Activated CD4-positive, alpha-beta T cell treated with anti-CD3 and anti-CD28 coated beads, Interleukin-2, Interleukin-4, amounts not matched to agents 100 ng/mL and 50 ng/mL, durations not matched to agents 16 hours and 8 hours (primary cell): ENCODE results near the gene KIF26B.

Experiments used
- DNase-seq: peaks from one replicate; pipeline ENCODE4 v3.0.0-alpha.2; 2020; ENCODE audit warnings: low spot score

KIF26B gene

DNA sequence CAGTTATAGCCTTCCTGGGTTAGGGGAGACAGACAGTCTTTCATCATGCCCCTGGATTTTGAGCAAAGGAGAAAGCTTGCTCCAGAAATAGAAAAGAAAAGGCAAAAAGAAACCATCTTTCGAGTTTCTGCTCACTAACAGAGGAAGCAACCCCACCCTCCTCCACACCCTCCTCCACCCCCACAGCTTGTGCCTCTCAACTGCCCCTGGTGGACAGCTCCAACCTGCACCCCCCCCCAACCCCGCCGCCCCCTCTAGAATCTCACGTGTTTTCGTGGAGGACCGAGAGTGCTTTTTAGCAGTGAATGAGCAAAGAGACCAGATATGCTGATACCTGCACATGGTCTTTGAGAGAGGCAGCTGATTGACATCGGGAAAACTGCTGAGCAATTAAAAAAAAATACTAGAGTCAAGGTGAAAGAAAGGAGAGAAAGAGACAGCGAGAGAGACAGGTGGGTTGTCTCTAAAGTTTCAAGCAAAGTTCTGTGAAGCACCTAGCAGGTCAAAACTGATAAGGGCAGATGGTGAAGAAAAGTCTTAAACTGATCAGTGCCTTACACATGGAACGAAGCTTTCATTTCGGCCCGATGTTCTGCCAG is 358.3 kb downstream of the KIF26B start:
- DNase-seq, result no peak

DNA sequence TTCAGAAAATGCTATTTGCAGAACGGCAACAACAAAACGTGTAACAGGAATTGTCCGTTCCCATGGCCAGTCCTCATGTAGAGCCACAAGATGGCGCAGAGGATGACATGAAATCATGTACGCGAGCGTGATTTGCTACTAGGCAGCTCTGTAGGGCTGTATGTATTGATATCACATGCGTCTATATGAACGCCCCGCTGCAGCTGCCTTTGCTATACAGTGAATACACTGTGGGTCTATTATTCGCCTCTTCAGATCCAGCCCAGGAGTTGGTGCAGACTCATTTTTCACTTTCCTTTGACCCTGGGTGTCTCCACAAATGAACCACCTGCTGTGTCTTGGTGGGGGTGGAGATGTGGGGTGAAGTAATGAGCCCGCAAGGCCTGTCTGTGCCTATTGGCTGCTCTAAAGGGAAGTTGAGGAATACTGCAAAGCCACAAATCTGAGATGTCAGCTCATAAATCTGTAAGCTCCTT is 361.5 kb downstream of the KIF26B start:
- no peak for DNase-seq

DNA sequence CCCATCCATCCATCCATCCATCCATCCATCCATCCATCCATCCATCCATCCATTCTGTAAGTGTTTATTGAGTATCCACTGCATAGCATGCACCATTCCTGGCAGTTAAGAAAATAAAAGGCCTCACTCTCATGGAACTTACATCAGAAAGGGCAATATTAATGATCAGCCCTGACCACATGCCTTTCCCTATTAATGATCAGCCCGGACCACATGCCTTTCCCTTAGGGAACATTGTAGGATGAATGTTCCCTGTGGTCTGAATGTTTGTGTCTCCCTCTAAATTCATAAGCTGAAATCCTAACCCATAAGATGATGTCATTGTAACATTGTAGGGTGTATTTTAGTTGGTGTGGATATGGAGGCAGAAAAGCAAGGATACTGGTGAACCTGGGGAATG is 365.8 kb downstream of the KIF26B start:
- no peak for DNase-seq

DNA sequence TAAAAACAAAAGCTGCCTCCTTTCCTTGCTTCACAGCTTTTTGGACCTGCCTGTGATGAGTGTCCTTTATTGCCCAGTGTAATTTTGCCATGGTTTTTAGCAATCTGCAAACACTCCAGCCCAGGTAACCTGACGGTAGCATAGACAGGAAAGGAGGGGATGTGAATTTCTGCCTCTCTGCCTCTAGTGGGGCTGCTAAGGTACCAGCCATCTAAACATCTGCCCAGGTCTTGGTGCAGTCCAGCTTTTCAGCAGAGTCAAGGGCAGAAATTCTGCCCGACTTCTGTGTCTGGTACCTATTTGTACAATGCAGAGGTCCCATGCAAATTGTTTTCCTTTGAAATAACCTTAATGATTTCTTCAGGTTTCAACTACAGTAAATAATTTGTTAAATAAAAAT is 371.4 kb downstream of the KIF26B start:
- DNase-seq, result no peak

DNA sequence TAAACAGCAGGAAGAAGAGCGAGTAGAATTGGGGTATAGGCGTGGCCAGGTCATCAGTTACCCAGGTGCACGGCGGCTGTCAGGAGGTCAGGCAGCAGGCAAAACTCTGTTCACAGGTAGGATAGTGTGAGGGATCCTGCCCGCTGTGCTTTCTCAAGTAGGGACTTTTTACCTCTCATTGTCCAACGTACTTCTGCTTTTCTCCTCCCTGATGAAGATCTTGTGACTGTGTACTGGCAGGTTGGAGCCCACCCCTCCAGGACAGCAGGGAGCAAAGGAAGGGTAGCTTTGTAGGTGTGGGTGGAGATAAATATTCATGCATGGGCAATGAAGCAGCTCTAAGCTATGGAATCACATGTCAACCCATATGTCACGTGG is 373.5 kb downstream of the KIF26B start:
- DNase-seq, result no peak

DNA sequence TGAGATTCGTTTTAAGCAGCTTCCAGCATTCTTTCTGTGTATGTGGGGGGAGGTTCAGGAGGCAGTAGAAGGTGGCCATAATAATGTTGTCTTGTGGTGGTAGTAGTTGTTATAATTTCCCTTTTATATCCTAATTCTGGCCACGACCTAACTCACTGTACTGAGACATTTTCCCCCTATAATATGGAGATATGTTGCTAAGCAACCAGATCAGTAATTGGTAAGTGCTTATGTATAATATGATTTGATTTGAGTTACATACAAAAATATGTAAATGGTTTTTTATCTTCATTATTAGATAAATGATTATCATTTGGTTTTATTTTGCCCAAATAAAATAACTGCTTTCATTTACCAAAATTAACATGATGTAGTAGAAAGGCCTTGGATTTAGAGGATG is 376.2 kb downstream of the KIF26B start:
- no peak for DNase-seq

DNA sequence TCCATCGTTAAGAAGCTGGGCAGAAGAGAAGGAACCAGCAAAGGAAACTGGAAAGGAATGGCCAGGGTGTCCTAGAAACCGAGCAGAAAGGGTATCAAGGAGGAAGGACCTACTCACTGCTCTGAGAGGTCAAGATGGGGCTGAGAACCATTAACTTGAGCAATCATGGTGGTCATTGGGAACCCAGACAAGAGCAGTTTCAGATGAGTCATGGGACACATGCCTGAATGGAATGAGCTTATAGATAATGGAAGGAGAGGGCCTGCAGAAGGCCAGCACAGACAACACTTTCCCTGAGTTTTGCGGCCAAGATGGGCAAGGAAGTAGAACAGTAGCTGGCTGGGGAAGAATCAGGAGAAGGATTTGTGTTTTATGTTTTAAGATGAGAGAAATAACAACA is 383.2 kb downstream of the KIF26B start:
- DNase-seq, result no peak

DNA sequence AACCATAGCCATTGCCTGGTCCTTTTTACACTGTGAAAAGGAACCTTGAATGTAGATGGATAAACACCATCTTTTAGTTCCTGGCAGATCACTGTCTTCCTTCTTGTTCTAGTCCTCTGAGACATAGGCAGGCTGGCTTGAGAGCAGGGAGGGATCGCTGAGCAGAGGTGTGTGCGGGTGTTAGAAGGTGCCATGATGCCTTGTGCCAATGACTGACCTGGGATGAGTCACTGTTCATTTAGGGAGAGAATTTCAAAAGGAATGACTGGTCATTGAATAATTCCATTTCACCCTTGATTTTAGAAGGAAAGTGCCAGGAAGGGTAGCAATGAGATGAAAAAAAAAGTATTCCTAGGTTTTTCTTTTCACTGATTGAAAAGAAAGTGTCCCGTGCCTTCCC is 383.9 kb downstream of the KIF26B start:
- no peak for DNase-seq

DNA sequence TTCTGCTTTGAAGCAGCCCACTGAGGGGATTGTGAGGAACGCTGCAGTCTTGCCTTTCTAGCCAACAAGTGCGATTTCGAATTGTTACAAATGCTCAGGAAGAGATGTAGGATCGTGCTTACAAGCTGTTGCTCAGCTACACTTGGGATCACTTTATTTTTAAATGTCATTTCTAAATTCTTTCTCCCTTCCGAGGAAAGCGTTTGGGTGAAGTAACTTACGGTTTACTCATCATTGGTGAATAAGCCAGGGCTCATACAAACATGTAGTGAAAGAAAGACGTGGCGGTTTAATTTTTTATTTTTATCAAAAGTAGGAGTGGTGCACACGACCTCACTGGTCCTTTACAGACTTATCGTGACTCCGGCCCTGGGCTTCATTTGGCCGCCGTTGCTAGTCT is 386.6 kb downstream of the KIF26B start:
- DNase-seq, result no peak

DNA sequence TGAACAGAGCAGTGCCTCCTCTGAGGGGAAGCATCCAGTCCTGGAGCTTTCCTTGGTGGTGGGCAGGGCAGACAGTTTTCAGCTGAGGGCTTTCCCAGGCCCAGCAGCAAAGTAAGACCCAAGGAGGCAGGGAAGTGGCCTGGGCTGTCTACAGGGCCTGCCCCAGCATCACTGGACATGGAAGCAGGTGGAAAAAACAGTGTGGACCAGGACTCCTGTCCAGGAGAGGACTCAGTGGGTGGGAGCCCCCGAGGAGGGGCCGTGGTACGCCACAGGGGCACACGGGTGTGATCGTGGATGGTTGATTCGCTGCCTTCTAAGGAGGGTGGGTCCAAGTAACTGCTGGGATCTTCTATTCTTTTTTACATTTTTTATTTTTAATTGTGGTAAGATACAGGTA is 387.6 kb downstream of the KIF26B start:
- no peak for DNase-seq

DNA sequence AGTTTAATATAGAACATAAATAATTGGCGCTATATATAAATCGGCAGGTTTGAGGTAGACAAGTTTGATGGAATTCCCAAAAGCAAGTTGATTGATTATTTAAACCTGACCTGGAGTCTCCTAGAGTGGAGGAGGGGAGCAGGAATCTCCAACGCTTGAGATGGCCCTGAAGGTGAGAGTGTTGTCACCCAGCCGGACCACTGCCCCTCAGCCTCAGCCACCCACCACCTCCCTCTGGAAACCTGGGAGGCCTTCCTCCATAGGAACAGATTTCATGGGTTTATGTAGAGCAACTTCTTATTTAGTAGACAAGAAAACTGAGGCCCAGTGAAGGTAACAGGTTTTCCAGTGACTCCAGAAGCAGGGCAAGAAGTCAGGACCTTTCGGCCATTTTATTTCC is 389.5 kb downstream of the KIF26B start:
- DNase-seq, result no peak

DNA sequence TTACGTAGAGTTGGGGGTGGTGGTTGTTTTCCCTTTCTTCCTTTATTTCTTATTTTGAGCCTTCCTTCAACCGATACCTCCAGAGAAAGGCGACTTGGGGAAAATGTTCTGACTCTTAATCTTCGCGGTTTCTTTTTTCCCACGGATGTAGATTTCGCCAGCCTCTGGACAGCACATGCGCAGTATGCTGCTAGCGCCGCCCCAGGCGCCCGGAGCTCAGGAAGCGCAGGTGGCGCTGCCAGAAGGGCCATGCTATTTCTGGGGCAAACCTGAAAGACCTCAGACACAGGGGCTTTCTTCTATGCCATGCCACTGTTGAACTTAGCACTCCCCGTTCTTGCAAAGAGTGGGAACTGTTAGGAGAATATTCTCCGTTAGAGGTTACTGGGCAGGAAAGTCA is 392.1 kb downstream of the KIF26B start:
- DNase-seq, result no peak

DNA sequence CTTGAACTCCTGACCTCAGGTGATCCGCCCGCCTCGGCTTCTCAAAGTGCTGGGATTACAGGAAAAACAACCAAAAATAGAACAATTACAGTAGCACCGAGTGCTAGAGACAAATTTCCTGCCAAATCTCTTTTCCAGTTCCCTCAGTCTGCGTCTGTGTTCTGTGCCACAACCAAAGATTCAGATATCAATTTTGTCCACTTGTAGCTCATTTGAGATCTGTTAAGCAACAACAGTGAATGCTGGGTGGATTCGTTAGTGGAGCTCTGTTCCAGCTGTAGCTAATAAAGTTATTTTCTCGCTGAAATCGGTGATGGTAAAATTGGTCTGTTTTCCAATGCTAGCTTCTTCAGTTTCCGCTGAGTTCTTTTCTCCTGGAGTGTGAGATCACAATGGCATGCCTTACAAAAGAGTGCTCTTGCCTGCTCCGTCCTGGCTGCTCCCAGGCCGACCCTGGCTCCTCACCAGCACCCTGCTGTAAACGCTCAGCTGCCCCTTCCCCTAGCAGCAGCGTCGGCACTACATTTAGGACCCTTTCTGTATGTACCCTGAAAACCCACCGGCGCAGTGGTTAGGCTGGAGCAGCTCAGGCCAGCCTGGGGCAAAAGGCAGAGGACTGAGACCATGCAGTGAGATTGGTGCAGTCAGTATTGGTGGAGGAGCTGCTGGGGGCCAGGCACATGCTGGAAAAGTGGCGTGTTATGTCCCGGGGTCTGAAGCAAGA is 395.4 kb downstream of the KIF26B start:
- DNase-seq, result no peak

DNA sequence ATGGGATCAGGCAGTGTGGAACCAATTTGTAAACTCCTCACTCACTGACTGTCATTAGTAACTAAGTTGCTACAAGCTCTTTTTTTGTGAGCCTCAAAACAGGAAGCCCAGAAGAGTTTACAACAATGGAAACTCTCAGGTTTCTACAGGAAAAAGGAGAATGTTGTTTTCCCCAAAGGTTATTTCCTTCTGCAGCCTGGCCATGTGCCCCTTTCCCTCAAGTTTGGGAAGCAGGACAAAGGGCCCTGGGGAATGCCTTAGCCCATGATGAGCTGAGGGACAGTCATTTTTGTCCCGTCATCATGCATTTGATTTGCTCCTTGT is 395.9 kb downstream of the KIF26B start:
- DNase-seq, result no peak

DNA sequence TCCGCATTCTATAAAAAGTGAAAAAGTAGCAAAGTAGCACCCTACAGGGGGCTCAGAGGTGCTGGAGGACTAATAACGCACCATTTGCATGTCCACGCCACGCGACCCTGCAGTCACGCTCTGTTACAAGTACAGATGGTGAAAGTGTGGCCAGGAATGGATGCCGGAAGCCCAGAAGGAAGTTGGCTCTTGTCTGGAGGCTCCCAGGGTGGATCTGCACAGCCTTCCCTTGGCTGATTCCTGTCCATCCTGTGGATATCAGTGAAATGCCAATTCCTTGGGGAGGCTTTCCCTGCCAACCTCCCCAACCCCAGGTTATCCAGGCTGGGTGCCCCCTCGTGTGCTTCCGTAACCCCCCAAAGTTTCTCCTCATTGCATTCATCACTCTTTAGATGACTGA is 396.8 kb downstream of the KIF26B start:
- DNase-seq, result no peak

DNA sequence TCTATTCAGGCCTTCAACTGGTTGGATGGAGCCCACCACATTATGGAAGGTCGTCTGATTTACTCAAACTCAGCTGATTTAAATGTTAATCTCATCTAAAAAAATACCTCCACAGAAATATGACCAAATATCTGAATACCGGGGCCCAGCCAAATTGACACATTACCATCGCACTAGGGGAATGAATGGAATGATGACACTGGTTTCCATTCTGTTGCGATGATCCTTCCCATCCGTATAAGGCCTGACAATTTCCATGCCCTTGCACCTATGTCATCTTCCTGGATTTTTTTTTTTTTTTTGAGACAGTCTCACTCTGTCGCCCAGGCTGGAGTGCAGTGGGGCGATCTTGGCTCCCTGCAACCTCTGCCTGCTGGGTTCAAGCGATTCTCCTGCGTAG is 397.5 kb downstream of the KIF26B start:
- no peak for DNase-seq

DNA sequence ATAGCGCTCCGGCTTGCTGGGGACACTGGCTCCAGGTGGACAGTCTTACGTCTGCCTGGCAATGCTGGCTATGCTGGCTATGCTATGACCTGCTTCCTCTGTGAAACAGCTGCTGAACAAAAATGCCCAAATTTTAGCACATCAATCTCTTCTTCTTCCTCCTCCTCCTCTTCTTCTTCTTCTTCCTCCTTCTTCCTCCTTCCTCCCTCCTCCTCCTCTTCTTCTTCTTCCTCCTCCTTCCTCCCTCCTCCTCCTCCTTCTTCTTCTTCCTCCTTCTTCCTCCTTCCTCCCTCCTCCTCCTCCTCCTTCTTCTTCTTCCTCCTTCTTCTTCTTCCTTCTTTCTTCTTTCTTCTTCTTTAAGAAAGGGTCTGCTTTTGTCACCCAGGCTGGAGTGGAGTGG is 401.3 kb downstream of the KIF26B start:
- DNase-seq, result no peak

DNA sequence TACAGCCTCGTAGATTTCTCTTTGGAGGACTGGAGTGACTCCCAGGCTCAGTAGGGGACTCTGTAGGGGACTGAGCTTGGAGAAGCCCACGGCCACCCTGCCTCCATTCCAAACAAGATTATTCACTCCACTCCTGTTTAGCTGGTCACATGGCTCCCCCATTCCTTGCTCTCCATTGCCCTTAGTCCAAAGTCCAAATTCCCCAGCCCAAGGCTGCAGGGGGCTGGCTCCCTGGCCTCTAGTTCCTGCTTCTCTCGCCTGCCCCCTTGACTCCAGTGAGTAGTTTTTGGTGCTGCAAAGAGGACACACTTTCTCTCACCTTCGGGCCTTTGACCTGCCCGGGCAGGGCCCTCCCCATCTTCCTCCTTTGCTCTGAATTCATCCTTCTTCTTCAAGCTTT is 403.3 kb downstream of the KIF26B start:
- no peak for DNase-seq

DNA sequence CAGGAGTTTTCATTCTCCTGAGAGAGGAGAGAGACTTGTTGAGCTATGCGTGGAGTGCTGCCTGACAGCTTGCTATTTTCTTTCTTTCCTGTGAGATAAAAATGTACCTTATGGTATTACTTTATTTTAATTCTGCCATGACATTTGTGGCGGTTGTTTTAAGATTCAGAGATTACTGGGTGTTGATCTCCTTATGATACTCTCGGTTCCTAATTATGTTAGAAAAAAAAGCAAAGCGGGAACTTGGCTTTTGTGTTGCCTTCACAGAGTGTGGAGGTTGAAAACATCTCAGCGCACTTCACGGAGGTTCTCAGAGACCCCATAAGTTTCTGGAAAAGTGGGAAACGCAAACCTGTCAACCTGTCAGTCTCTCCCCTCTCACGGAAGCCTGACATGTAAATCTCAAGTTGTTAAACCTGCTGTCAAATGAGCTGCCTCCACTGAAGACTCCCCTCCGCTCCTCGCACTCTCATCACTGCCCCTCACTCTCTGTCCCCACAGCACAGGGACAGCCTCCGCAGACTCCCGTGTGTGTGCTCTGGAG is 405.6 kb downstream of the KIF26B start:
- DNase-seq, result no peak

DNA sequence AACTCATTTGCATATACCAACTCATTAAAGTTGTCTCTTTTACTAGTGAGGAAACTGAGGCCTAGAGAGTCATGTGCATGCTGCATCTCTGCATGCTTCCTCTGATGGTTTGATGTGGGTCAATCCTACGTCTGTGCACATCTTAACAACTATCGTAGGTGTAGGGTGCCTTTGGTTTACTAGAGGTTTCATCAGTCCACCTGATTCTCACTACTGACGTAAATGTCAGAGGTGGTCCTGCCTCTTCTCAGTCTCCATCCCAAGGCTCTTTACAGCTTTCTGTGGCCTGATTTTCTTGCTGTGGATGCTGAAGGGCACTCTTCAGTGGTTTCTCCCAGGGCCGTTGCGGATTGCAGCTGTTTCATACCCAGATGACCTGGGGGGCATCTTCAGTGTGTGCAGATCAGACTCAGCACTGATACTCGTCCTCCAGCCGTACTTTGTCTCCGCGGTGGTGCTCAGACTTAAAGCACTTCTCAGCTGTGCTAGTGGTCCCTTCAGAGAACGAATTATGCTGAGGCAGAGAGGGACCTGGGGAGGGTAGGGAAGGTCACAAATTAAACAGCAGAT is 407.0 kb downstream of the KIF26B start:
- no peak for DNase-seq

DNA sequence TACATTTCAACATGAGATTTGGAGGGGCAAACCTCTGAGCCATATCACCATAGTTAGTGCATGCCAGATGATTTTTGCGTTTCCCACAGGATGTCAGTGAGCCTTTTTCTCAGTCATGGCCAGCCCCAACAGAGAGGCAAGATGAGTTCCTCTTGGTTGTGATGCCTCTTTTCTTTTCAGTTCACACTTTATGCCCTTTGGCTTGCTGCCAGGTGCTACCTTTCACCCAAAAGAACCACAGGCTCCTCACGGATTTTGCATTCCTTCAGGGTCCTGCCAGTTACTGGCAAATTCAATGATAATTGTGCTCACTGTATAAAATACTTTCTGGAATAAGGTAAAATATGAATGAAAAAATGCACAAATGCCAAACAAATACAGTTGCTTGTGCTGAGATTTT is 411.3 kb downstream of the KIF26B start:
- no peak for DNase-seq

DNA sequence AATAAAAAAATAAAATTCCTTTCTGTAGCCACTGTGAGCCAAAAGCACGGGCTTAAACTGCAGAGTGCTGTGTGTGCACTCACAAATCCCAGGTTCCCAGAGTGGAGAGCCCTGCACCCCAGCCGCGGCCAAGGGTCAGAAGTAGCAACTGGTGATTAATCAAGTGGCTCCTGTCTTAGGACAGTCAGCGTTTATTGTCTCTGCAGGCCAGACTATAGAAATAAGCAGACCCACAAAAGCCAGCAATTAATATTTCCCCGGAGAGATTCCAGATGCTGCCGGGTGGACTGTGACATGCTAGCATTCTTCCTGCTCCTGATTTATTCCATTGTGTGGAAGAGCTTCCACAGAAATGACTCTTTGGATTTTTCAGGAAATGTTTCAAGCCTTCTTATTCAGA is 412.2 kb downstream of the KIF26B start:
- DNase-seq, result no peak

DNA sequence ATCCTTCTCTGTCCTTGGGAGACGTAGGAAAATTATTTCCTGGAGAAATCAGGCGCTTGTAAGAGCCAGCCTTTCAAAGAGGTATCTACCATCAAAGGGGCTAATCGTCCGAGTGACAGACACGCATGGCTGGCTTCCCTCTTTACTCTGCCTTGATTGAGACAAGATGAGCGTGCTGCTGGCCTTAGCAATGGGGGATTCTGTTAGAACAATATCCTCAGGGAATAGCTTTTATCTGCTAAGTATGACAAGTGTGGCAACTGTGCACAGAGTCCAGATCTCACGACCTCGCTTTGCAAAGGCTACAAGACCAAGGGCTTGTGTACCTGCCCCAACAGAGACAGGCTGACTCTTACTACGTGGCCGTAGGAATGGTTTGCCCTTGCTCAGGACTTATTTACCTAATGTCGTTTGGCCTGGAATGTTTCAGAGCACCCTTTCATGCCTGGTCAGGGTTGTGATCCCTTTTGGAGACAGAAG is 417.1 kb downstream of the KIF26B start:
- DNase-seq, result no peak

DNA sequence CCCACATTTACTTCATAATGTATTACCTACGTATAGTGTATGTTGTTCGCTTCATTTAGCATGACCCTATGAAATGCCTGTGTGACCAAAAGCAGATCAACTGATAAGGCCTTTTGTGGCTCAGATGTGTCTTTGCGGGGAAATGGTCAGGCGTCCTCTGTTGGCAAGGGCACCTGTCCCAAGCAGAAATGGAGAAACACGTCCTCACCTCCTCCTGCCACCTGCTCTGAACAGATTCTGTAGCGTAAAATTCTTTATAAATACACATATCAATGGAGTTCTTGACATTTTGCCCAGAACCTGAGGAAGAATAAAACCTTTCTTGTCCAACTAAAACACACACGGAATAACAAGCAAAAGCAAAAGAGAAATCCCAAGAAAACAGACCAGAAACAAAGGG is 417.9 kb downstream of the KIF26B start:
- DNase-seq, result no peak
